ENCODE measurements around the gene HPCA.

HPCA gene

DNA sequence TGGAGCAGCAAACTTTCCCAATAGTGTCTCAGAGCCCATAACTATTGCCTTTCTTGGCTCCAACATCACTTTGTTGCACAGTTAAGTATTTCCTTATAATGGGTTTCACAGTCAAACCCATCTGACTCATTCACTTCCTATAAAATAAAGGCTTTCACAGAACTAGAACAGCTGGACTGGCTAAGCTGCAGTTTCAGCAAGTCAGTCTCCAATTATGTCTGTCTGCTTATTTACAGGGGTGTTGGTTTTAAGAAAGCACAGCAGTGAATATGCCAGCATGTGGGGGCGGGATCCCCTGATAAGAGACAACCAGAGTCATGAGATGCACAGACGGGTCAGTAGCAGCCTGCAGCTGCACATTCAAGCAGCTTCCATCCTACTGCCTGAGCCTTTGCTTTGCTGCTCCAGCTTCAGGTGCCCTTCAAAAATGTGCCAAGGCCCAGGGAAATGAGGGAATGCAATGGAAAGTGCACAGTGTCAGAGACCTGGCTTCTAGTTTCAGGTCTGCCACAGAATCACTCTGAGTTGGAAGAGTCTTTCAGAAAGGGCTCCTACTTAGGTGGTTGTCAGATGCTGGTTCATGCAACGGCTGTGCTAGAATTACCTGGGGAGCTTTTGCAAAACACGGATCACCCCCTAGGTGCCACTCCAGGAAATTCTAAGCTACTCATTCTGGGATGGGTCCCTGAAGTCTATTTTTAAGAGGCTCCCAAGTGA lies 53.5 kb downstream of the HPCA start:
- no peak for DNase-seq

DNA sequence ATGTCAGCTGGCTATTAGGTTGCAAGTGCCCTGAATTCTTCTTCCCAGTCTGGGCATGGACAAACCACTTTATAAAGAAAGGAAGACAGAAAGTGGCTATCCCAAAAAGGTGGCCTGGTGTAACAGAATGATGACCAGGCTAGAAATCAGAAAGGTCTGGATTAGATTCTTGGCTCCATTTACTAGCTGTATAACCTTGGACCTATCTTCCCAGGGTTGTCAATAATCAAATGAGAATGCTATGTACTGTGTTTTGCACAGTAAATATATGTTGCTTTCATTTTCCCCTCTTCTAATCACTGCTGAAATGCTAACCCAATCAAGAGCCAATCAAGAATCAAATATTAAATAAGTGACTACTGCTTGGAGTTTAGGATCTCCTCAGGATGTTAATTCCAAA lies 57.9 kb downstream of the HPCA start:
- DNase-seq: no peak

Data from cerebellar nuclear complex (tissue), 1 donor.